ENCODE measurements around the gene PTPRD. TPM values are rescaled to one million over a fixed set of nuclear protein-coding genes. Genes with fewer than 3 reads are reported as not detected.

PTPRD gene
- total and polyA plus RNA-seq, 5 donors from 2014 or later = 0.47 TPM; not detected in 4

DNA sequence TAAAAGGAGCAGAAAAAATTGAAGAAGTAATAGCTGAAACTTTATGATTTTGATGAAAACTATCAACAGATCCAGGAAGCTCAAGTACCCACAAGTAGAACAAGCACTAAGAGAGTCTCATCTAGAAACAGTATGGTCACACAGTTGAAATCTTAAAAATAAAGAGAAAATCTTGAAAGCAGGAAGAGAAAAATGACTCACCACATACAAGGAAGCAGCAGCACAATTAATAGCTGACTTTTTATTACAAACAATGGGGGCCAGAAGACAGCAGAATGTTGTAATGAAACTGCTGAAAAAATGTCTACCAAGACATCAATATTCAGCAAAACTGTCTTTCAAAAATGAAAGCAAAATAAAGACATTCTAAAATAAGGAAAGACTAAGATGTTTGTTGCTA, 1704.9 kb downstream of the PTPRD start:
- peaks cover 0 to 5% (median 4%) of the 10 kb centered on the region in 7 donors for H3K9me3 Mint-ChIP-seq
- Histone ChIP-seq H3K27me3 (ENCODE audit: control insufficient read depth, insufficient read depth, low read length) (no peaks in the 10 kb centered on the region), H3K4me3 (ENCODE audit: low read depth, low read length) (no peak overlapping the region), H3K36me3 (ENCODE audit: control insufficient read depth, insufficient read depth, low read length) (no peaks in the 10 kb centered on the region), H3K27ac (ENCODE audit: insufficient read depth, low read length, poor library complexity, severe bottlenecking) (no peak overlapping the region), H3K9me3 (ENCODE audit: control insufficient read depth in 2 of 2, low read length in 2 of 2) (no peaks in the 10 kb centered on the region), H3K4me1 (ENCODE audit: control insufficient read depth, insufficient read depth, low read length, poor library complexity, severe bottlenecking) (no peaks in the 10 kb centered on the region)
- no peak overlapping the region for H3K4me3 Mint-ChIP-seq
- DNase-seq (no peak), ATAC-seq (ENCODE audit: low read depth in 2 of 2) (no peak)
- H3K27me3 Mint-ChIP-seq = no peaks in the 10 kb centered on the region
- no peaks in the 10 kb centered on the region for H3K36me3 Mint-ChIP-seq
- H3K27ac Mint-ChIP-seq = no peak overlapping the region
- no peaks in the 10 kb centered on the region for H3K4me1 Mint-ChIP-seq

DNA sequence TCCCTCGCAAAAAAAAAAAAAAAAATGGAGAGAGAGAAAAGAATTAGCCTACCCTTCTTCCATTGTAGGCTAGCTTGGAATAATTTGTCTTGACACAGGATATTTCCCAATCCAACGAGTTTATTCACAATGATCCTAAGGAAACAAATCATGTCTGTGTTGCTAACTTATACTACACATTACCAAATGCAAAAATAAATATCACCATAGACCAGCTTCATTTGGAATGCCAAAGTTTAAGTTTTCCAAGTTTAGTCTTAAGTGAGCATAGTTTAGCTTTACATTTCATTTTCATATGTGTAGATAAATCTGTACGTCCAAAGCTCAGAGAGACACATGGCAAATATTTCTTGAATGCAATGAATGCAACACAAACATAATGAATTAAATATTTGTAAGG, 1707.1 kb downstream of the PTPRD start:
- no peak overlapping the region for H3K4me3 ChIP-seq (ENCODE audit: low read depth, low read length)
- no peaks in the 10 kb centered on the region for H3K36me3 Mint-ChIP-seq
- no peaks in the 10 kb centered on the region for H3K36me3 ChIP-seq (ENCODE audit: control insufficient read depth, insufficient read depth, low read length)
- no peaks in the 10 kb centered on the region for H3K4me1 ChIP-seq (ENCODE audit: control insufficient read depth, insufficient read depth, low read length, poor library complexity, severe bottlenecking)
- H3K27ac Mint-ChIP-seq = no peak overlapping the region
- H3K4me1 Mint-ChIP-seq = no peaks in the 10 kb centered on the region
- H3K27me3 Mint-ChIP-seq = no peaks in the 10 kb centered on the region
- no peak overlapping the region for H3K27ac ChIP-seq (ENCODE audit: insufficient read depth, low read length, poor library complexity, severe bottlenecking)
- no peak for DNase-seq
- H3K9me3 Mint-ChIP-seq = peaks cover 0 to 6% (median 4%) of the 10 kb centered on the region in 7 donors
- no peak overlapping the region for H3K4me3 Mint-ChIP-seq
- H3K9me3 ChIP-seq (ENCODE audit: control insufficient read depth in 2 of 2, low read length in 2 of 2) = no peaks in the 10 kb centered on the region
- ATAC-seq (ENCODE audit: low read depth in 2 of 2) = no peak
- H3K27me3 ChIP-seq (ENCODE audit: control insufficient read depth, insufficient read depth, low read length) = no peaks in the 10 kb centered on the region

DNA sequence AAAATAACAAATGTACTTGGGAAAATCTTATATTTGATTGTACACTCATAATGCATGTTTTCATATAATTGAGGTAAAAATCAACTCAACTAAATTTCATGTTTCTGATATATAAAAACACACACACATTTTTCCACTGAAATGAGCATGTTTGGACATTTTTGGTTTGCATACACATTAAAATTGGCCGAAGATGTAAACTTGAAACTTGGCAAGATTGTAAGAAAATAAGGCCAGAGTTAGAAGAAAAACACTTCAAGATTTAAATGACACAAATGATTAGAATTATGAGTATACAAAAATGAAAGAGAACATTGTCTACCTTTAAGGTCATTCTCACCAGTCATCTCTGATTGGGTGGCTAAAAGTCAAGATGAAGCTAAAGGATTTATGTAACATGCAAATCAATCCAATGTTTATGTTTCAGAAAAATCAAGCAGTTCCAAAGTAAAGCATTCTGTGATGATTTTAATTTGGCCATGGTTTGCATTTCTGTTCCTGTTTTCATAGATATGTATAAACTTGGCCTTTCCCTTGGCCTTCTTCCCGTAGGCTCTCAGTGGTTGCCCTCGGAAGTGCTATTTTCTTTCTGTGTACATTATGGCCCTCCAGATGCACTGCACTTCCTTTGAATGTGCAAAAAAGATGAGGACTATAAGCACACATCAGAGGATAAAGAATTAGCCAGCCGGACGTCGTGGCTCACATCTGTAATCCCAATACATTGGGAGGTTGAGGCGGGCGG, 1707.9 kb downstream of the PTPRD start:
- no peak for ATAC-seq (ENCODE audit: low read depth in 2 of 2)
- Histone ChIP-seq H3K4me1 (ENCODE audit: control insufficient read depth, insufficient read depth, low read length, poor library complexity, severe bottlenecking) (no peaks in the 10 kb centered on the region), H3K36me3 (ENCODE audit: control insufficient read depth, insufficient read depth, low read length) (no peaks in the 10 kb centered on the region), H3K9me3 (ENCODE audit: control insufficient read depth in 2 of 2, low read length in 2 of 2) (no peaks in the 10 kb centered on the region), H3K4me3 (ENCODE audit: low read depth, low read length) (no peak overlapping the region), H3K27ac (ENCODE audit: insufficient read depth, low read length, poor library complexity, severe bottlenecking) (no peak overlapping the region), H3K27me3 (ENCODE audit: control insufficient read depth, insufficient read depth, low read length) (no peaks in the 10 kb centered on the region)
- Mint-ChIP-seq H3K27ac (no peak overlapping the region), H3K4me1 (no peaks in the 10 kb centered on the region), H3K4me3 (no peak overlapping the region), H3K36me3 (no peaks in the 10 kb centered on the region), H3K27me3 (no peaks in the 10 kb centered on the region), H3K9me3 (peaks cover 0 to 7% (median 4%) of the 10 kb centered on the region in 7 donors)
- DNase-seq = no peak

DNA sequence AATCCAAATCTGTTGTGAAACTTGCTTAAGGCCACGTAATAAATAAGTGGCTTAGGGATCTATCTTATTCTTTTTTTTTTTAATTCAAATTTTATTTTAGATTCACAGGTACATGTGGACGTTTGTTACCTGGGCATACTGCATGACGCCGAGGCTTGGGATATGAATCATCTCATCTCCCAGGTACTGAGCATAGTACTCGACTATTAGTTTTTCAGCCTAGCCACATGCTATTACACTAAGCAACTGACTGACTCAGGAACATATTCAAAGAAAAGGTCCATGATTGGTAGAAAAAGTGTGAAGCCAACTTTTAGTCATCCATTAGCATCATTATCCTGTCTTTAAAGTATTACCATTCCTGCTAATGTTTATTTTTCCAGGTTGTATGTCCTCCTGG, 1709.7 kb downstream of the PTPRD start:
- Mint-ChIP-seq H3K4me3 (no peak overlapping the region), H3K9me3 (peaks cover 0 to 3% (median 0%) of the 10 kb centered on the region in 7 donors)
- no peaks in the 10 kb centered on the region for H3K27me3 ChIP-seq (ENCODE audit: control insufficient read depth, insufficient read depth, low read length)

DNA sequence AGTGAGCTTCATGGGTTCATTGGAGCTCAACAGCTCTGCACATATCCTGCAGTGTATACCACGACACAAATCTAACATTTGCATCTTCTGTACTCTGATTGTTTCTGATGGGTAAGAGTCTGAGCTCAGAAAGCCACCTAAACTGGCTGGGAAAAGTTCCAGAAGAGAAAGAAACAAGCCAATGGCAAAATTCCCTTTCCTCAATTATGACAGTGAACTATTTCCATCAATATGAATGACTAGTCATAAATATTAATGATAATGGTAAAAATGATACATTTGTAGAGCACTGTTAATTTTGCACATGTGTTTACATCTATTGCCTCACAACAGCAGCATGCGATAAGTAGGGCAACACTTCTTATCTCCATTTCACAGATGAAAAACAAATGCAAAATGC, 1711.7 kb downstream of the PTPRD start:
- no peaks in the 10 kb centered on the region for H3K9me3 ChIP-seq (ENCODE audit: control insufficient read depth in 2 of 2, low read length in 2 of 2)
- H3K27ac Mint-ChIP-seq = no peak overlapping the region
- H3K4me3 Mint-ChIP-seq = no peak overlapping the region

More for the DNA sequence above, 1709.7 kb downstream of the PTPRD start:
- Mint-ChIP-seq H3K36me3 (no peaks in the 10 kb centered on the region), H3K27me3 (no peaks in the 10 kb centered on the region), H3K4me1 (no peaks in the 10 kb centered on the region), H3K27ac (no peak overlapping the region)
- H3K27ac ChIP-seq (ENCODE audit: insufficient read depth, low read length, poor library complexity, severe bottlenecking) = no peak overlapping the region
- no peak overlapping the region for H3K4me3 ChIP-seq (ENCODE audit: low read depth, low read length)
- no peaks in the 10 kb centered on the region for H3K4me1 ChIP-seq (ENCODE audit: control insufficient read depth, insufficient read depth, low read length, poor library complexity, severe bottlenecking)
- DNase-seq = no peak
- no peaks in the 10 kb centered on the region for H3K9me3 ChIP-seq (ENCODE audit: control insufficient read depth in 2 of 2, low read length in 2 of 2)
- no peaks in the 10 kb centered on the region for H3K36me3 ChIP-seq (ENCODE audit: control insufficient read depth, insufficient read depth, low read length)
- ATAC-seq (ENCODE audit: low read depth in 2 of 2) = no peak

DNA sequence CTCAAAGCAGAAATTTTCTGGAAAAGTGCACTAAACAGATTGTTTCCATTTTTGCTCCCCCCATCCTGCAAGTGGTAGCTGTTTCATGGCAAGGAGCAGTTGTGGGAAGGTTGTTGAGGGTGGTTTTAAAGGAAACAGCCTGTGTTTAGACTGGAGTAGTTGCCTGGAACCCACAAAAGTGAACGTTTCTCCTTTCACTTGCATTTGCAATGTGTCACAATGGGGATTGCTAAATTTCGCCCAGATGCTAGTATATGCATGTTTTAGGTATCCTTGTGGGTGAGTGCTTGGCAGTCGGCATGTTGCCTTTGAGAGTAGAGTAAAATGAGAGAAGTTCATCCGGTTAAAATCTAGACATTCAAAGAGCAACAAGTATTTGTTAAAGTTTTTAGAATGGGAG, 1713.3 kb downstream of the PTPRD start:
- Mint-ChIP-seq H3K27me3 (peaks cover 6% of the 10 kb centered on the region), H3K36me3 (no peaks in the 10 kb centered on the region), H3K4me1 (no peaks in the 10 kb centered on the region), H3K27ac (no peak overlapping the region), H3K4me3 (no peak overlapping the region), H3K9me3 (peaks cover 0 to 2% (median 0%) of the 10 kb centered on the region in 7 donors)
- Histone ChIP-seq H3K36me3 (ENCODE audit: control insufficient read depth, insufficient read depth, low read length) (no peaks in the 10 kb centered on the region), H3K9me3 (ENCODE audit: control insufficient read depth in 2 of 2, low read length in 2 of 2) (no peaks in the 10 kb centered on the region), H3K4me1 (ENCODE audit: control insufficient read depth, insufficient read depth, low read length, poor library complexity, severe bottlenecking) (no peaks in the 10 kb centered on the region), H3K27me3 (ENCODE audit: control insufficient read depth, insufficient read depth, low read length) (no peaks in the 10 kb centered on the region), H3K27ac (ENCODE audit: insufficient read depth, low read length, poor library complexity, severe bottlenecking) (no peak overlapping the region), H3K4me3 (ENCODE audit: low read depth, low read length) (no peak overlapping the region)
- ATAC-seq (ENCODE audit: low read depth in 2 of 2) (no peak), DNase-seq (no peak)

More for the DNA sequence above, 1711.7 kb downstream of the PTPRD start:
- ATAC-seq (ENCODE audit: low read depth in 2 of 2) (no peak), DNase-seq (no peak)
- Histone ChIP-seq H3K36me3 (ENCODE audit: control insufficient read depth, insufficient read depth, low read length) (no peaks in the 10 kb centered on the region), H3K4me3 (ENCODE audit: low read depth, low read length) (no peak overlapping the region), H3K4me1 (ENCODE audit: control insufficient read depth, insufficient read depth, low read length, poor library complexity, severe bottlenecking) (no peaks in the 10 kb centered on the region), H3K27me3 (ENCODE audit: control insufficient read depth, insufficient read depth, low read length) (no peaks in the 10 kb centered on the region), H3K27ac (ENCODE audit: insufficient read depth, low read length, poor library complexity, severe bottlenecking) (no peak overlapping the region)
- H3K9me3 Mint-ChIP-seq = peaks cover 0 to 3% (median 0%) of the 10 kb centered on the region in 7 donors
- no peaks in the 10 kb centered on the region for H3K4me1 Mint-ChIP-seq
- no peaks in the 10 kb centered on the region for H3K27me3 Mint-ChIP-seq
- no peaks in the 10 kb centered on the region for H3K36me3 Mint-ChIP-seq

DNA sequence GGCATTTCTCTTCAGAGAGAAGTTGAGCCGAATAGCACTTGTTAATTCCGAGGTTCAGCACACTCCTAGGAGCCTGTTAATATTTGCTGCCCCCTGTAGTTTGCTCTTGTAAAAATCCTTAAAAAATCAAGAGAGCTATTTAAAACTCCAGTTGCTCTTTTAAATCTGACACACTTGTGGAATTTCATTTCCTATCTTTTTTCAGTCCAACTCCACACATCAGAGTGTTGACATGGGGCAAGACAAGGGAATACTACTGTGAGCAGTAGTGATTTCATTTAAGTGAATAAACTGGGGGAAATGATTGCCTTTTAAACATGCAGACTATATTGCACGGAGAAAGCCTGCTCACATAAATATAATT, 1717.0 kb downstream of the PTPRD start:
- Histone ChIP-seq H3K4me3 (ENCODE audit: low read depth, low read length) (no peak overlapping the region), H3K27me3 (ENCODE audit: control insufficient read depth, insufficient read depth, low read length) (no peaks in the 10 kb centered on the region), H3K9me3 (ENCODE audit: control insufficient read depth in 2 of 2, low read length in 2 of 2) (no peaks in the 10 kb centered on the region), H3K27ac (ENCODE audit: insufficient read depth, low read length, poor library complexity, severe bottlenecking) (no peak overlapping the region), H3K36me3 (ENCODE audit: control insufficient read depth, insufficient read depth, low read length) (no peaks in the 10 kb centered on the region), H3K4me1 (ENCODE audit: control insufficient read depth, insufficient read depth, low read length, poor library complexity, severe bottlenecking) (no peaks in the 10 kb centered on the region)
- ATAC-seq (ENCODE audit: low read depth in 2 of 2) = no peak
- H3K4me1 Mint-ChIP-seq = no peaks in the 10 kb centered on the region
- H3K4me3 Mint-ChIP-seq = no peak overlapping the region
- no peaks in the 10 kb centered on the region for H3K36me3 Mint-ChIP-seq
- peaks cover 6% of the 10 kb centered on the region for H3K27me3 Mint-ChIP-seq
- H3K27ac Mint-ChIP-seq = no peak overlapping the region
- DNase-seq = peak in 2 of 3 donors; percentile 1 to 34
- peaks cover 0 to 1% (median 0%) of the 10 kb centered on the region in 7 donors for H3K9me3 Mint-ChIP-seq
